NCI-H187 treated with DMSO at 0.1 percent for 48 hours (cell line): ENCODE results near the gene TRNAU1AP.
"Not testable (repeated sequence)": the region's sequence is repeated elsewhere in the genome, so short reads cannot be mapped to it uniquely, and the experiment has no call there.

Experiments used
- DNase-seq: peaks from one replicate; lab custom pipeline; 2025; lab: John Stamatoyannopoulos, UW

TRNAU1AP gene

DNA sequence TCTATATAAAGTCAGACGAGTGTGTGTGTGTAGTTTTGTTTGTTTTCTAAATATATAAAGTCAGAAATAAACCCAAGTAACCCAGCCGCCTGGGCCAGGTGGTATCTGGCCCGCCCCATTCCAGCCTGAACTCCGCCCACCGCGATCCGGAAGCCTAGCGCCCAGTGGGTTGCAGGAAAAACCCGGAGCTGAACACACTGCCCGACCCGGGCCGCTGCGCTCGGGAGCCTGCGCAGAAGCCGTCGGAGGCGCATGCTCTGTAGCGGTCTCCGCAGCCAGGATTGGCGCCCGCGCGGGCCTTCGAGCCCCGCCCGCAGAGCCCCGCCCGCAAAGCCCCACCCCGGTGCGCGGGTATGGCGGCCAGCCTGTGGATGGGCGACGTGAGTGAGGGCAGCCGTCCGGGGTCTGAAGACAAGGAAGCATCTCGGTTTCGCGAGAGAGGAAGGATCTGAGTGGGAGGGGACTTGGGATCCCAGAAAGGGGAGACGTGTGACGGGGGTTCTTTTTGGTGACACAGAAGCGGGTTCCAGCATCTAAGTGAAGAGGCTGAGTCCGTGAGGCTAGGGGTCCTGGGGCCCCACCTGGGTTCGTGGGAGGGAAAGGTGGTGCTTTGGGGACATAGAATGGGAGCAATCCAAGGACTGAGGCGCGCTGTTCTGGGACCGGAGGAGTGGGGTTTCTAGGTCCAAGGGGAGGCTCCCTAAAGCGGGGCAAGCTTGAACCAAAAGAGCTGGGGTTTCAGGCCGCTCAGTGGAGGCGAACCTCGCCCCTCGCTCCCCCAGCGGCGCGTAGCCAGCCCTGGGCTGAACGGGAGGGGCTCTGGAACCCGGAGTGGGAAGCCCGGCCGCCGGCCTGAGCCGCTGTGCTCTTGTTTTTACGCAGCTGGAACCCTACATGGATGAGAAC, at the start of gene TRNAU1AP:
Gene TRNAU1AP (plus strand): TSS at position 328 of the 906 bp plus-strand sequence. CDS start 26 bp downstream, at position 354.
- DNase-seq: peak; percentile 54

DNA sequence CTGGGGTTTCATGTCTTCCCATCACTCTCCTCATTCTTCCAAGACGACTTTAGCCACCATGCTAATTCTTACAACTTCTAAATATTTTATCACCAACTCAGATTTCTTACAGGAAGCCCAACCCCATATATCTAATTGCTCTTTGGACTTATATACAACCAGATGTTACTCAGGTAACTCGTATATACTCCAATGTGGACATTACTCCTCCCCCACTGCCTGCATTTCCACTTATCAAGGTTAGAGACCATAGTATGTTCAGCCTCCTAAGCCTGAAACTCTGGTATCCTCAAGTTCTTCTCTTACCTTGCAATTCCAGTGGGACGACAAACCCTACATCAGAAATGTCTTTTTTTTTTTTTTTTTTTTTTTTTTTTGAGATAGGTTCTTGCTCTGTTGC, 49.8 kb upstream of the TRNAU1AP start:
- no peak for DNase-seq

DNA sequence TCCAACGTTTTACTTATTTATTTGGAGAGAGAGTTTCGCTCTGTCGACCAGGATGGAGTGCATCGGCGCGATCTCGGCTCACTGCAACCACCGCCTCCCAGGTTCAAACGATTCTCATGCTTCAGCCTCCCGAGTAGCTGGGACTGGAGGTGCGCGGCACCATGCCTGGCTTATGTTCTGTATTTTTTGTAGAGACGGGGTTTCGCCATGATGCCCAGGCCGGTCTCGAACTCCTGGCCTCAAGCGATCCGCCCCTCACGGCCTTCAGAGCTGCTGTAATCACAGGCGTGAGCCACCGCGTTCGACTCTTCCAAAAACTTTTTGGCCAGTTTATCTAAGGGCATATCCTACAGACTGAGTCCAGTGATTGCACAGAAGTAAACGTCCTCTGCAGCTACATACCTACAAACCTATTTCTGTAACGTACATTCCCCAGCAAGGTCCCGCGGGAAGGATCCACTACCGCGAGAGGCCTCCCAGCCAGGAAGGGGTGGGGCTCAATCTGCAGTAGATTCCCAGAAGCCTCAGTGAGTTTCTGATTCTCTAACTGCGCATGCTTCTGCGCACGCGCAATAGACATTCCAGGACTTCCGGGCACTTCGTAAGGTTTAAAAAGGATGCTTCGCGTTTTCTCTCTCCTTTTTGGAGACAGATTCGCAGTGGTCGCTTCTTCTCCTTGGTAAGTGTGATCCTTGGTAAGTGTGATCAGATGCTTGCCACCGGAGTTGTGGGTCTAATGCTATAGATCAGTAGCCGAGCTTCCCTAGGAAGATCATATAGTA, 47.3 kb upstream of the TRNAU1AP start, which contains the start of gene RCC1:
Gene RCC1 (plus strand): TSS at position 638 of the 782 bp plus-strand sequence. CDS start 23,824 bp downstream, outside the sequence.
- peak; percentile 82 for DNase-seq

DNA sequence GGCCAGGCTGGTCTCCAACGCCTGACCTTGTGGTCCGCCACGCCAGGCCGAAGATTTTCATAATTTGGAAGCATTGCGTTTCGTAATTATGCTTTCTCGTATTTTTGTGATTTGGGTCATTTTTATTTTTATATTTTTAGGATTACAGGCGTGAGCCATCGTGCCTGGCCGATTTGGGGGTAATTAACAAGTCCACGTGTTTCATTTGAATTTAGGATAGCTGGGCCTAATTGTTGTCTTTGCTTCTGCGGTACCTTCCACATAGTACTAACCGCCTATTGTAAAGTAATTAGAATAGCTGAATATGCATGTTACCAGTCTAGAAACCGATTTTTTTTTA, 46.0 kb upstream of the TRNAU1AP start:
- DNase-seq: no peak

DNA sequence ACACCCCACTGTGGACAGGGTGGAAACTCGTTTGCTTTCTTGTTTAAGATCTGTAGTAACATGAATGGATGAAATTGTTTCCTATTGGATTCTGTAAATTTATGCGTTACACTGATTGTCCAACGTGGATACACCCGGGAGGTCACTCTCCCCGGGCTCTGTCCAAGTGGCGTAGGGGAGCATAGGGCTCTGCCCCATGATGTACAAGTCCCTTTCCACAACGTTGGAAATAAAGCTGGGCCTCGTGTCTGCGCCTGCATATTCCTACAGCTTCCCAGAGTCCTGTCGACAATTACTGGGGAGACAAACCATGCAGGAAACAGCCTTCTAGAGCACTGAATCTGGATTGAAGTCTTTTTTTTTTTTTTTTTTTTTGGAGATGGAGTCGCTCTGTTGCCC, 45.6 kb upstream of the TRNAU1AP start:
- DNase-seq: no peak

DNA sequence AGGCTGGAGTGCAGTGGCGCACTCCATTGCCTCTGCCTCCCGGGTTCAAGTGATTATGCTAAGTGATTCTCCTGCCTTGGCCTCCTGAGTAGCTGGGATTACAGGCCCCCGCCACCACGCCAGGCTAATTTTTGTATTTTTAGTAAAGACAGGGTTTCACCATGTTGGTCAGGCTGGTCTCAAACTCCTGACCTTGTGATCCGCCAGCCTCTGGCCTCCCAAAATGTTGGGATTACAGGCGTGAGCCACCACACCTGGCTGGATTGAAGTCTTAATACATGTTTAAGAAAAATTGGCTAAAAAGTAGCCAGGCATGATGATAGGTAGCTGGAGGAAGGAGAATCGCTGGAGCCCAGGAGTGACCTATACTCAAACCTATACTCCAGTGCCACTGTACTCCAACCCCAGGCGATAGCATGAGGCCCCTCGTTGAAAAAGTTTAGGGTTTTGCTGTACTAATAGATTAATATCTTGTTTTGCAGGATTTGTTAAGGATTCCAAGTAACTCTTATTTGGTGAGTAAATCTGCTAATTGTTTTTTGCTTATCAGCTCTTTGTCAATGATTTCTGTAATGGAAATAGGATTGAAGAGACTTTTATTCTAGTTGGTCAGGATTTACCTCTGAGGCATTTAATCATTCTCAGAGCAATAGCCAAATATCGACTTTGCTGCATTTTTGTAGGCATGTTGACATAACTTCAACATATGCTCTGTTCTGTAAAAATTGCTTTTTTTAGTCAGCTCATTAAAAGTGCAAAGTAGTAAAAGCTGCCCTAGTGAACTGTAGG, 45.0 kb upstream of the TRNAU1AP start:
- no peak for DNase-seq

DNA sequence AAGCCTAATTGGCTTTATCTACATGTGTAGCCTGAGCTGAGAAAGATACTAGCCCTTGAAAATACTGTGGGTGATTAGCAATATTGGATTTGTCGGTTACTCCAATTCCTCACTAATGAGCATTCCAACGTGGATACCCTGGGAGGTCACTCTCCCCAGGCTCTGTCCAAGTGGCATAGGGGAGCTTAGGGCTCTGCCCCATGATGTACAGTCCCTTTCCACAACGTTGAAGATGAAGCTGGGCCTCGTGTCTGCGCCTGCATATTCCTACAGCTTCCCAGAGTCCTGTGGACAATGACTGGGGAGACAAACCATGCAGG, 44.5 kb upstream of the TRNAU1AP start:
- DNase-seq: no peak

DNA sequence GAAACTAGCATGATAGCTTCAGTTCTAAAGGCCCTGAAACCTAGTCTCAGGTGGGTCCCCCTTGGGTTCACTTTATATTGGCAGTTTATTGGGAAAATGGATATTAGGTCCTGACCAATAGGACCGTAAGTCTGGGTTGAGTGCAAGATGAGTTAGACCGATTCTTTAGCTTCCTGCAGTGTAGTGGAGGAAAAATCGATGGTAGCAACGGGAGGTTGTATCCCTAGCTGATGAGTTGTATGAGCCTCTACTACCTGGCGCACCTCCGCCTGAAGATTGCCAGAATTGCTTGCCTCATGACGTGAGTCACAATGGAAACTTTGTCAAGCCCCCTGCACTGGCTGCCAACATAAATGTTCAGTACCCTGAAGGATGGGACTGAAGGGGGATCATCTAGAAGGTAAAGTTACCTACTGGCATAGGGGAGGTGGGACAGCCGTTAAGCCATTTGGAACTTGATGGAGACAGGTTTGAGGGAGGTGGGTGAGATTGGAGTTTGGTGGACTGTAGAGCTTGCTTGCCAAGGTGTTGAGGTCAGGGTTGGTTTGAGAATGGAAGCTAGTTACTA, 43.1 kb upstream of the TRNAU1AP start:
- no peak for DNase-seq

DNA sequence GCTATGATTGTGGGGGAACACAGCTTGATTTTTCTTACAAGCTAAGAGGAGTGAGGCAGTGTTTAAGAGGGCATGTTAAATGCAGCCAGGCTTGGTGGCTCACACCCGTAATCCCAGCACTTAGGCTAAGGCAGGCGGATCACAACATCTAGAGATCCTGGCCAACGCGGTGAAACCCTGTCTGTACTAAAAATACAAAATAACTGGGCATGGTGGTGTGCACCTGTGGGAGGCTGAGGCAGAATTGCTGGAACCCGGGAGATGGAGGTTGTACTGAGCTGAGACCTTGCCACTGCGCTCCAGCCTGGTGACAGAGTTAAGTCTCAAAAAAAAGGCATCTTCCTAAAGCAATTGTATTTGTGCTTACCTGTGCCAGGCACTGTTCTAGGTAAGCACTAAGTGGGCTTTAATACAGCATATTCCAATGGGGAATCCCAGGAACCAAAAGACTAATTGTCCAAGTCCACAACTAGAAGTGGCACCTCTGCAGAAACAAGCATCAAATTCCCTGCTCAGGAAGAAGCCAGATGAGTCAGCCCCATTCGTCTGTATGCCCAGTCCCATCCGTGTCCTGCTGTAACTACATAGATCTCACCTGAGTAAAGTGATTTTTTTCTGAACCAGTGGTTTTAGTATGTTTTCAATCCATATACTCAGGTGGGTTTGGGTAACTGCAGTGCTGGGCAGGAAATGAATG, 42.5 kb upstream of the TRNAU1AP start:
- DNase-seq: no peak

DNA sequence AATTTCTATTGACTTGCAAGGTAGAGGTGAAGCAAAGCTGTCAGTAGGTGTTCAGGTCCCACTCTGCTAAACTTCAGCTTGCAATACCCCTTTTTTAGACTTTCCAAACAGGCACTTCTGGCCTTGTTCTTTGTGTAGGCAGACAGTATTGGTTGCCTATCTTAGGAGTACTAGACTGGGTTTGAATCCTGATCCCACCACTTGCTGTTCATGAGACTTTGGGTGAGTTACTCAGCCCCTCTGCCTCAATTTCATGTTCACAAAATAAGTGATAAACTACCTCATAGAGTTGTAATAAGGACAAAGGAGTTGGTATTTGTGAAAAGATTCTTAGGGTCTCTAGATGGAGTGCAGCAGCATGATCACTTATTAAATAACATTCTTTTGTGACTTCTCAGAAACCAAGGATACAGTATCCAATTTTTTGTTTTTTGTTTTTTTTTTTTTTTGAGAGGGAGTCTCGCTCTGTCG, 41.9 kb upstream of the TRNAU1AP start:
- DNase-seq: no peak

DNA sequence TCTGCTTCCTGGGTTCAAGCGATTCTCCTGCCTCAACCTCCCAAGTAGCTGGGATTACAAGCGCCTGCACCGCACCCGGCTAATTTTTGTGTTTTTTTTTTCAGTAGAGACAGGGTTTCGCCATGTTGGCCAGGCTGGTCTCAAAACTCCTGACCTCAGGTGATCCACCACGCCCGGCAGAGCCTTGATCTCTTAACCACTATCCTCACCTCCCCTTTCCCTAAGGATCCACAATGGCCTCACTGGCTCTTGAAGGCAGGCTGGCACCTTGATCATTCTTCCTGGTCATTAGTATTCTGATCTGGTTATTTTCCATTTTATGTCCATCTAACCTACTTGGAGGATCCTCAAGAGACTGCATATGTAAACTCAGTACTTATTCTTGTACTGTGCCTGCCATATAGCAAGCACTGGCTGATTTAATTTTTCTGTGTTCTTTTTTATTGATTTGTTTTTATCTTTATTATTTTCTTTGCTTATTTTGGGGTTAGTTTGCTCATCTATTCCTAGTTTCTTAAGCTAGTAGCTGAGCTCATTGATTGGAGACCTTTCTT, 40.8 kb upstream of the TRNAU1AP start:
- DNase-seq: no peak

DNA sequence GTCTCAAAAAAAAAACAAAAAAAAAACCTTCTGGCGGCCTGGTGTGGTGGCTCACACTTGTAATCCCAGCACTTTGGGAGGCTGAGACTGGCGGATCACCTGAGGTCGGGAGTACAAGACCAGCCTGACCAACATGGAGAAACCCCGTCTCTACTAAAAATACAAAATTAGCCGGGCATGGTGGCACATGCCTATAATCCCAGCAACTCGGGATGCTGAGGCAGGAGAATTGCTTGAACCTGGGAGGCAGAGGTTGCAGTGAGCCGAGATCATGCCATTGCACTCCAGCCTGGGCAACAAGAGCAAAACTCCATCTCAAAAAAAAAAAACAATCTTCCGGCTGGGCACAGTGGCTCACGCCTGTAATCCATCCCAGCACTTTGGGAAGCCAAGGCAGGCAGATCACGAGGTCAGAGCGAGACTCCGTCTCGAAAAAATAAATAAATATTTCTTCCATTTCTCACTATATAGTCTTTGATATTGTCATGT, 38.4 kb upstream of the TRNAU1AP start:
- DNase-seq: not testable (repeated sequence)

DNA sequence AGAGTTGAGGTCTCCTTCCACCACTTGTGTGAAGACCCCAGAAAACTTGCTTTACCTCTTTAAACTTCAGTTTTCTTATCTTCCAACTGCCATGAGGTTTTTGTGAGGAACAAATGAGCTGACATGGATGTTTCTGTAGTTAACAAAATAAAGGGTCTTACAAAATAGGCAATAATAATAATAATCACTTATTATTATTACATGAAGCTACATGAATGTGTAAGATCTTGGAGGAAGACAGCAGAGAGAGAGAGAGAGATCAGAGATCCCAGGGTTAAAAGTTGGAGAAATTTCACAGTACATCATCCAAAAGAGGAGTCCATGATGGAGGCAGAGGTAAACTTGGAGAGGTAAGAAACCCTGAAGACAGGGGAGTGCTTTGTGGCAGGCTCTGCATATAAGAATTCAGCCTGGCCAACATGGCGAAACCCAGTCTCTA, 36.3 kb upstream of the TRNAU1AP start:
- DNase-seq: no peak

DNA sequence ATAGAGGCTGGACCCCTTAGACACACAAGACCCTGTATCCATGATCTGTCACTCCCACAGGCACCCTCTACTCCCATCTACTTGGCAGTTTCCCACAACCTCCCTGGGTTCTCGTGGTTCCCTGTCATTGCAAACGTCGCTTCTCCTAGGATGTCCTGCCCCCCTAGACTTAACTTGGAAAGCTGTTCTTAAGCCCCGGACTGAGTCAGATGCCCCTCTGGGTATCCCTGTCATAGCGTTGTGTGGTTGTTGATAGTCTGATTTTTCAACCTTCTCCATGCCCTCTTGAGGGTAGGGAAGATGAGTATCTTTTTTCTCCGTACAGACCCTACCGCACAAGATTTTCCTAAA, 35.3 kb upstream of the TRNAU1AP start:
- DNase-seq: no peak

DNA sequence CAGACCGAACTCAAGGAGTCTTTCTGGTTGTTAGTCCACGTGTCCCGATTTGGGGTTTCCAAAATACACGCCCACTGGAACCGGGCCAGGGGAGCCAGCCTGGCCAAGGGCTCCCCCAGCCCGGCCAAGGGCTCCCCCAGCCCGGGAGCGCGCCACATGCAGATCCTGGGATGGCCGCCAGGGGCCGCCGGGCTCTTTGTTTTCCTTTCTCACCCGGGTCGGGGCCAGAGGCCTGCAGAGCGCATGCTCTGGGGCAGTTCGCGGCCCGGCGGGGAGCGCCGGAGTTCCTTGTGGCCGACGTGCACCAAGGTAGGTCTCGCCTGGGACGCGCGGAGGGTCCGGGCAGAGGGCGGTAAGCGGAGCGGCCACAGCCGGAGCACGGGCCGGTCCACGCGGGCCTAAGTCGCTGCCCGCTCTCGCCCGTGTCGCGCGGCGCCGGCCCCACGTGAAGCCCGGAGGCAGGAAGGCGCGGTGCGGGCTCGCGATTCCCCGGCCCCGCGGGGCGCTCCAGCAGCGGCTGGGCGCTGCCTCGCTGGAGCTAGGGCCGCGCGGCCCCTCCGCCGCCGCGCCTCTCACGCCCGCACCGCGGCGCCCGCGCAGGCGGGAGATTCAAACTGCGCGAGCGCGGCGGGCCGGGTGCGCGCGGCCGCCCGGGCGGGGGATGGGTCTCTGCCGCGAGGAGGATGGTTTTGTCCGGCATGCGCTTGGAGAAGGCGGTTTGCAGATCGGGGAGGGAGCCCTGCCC, 34.7 kb upstream of the TRNAU1AP start:
- DNase-seq: peak; percentile 19

DNA sequence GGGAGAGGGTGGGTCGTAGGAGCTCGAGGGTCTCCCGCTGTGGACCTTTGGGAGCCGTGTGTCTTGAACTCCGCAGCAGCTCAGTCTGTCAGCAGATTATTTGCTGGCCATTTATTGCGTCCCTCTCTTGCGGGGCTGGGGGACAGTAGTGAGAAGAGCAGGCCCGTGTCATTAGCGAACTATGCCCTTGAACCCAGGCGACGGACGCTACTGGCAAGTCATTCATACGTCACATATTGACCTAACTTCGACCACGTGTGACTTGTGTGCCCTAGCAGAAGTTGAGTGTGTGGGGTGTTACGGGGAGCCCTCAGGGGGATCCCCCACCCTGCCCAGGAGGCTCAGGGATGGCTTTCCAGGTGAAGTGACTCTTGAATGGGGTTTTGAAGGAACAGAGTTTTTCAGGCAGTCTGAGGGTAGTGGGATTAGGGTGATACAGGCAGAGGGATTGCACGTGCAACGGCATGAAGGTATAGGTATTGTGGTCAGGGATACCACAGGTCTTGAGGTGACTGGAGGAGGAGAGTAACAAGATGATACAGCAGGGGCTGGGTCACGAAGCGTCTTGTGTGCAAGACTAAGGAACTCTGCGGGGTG, 34.0 kb upstream of the TRNAU1AP start:
- DNase-seq: no peak

DNA sequence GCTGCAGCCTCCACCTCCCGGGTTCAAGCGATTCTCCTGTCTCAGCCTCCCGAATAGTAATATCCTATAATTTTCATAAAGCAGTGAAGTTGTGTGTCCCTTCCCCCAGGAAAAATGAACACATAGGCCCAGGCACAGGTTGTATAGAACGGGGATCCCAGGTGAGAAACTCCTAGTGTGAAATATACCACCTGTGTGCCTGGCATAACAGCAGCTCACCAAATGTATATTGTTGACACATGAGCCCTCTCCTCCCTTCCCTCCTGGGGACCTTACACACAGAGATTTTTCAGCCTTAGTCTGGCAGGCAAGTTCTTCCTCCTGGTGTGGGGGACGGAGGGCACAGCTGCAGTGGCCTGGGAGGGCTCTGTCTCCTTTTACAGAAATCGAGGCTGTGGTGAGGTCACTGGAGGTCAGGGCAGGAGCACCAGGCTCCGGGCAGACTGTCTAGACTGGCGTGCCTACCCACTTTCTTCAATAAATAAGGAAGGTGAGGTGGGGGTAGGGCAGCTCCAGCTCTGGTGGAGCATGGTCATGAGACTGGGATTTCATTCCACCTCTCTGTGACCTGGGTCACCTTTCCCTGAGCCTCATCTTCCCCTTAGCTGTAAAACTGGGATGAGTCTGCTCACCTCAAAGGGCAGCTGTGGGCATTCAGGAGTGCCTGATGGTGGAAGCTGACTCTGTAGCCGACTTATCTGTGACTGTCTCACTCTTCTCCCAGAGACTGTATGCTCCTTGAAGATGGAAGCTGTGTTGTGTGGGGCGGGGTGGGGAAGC, 32.7 kb upstream of the TRNAU1AP start:
- no peak for DNase-seq

DNA sequence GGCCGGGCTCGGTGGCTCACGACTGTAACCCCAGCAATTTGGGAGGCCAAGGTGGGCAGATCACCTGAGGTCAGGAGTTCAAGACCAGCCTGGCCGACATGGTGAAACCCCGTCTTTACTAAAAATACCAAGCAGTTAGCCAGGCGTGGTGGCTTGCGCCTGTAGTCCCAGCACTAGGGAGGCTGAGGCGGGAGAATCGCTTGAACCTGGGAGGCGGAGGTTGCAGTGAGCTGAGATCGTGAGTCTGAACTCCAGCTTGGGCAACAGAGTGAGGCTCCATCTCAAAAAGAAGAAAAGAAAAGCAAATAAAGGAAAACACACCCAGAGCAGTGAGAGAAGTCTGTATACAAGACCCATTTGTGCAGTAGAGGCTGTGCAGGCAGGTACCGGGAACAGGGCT, 32.1 kb upstream of the TRNAU1AP start:
- DNase-seq: not testable (repeated sequence)
